ENCODE measurements around the gene ALDH1A3. TPM values are rescaled to one million over a fixed set of nuclear protein-coding genes. Genes with fewer than 3 reads are reported as not detected.
A peak's percentile ranks its signal among the peaks of the same experiment; 100 is the strongest.

Gene ALDH1A3
- total and polyA plus RNA-seq, 8 donors = 6.7 to 16.3 (median 8.9) TPM

- WGBS, 2 donors = 96 to 97% methylated on average over 4 of the region's 4 CpGs
- intact Hi-C loops (cut with DNase I) = no loop called here
- no peak overlapping the region for H3K27ac ChIP-seq
Observed at GRCh38 chr15:100937171-100937570, 57.5 kb downstream of the ALDH1A3 start.

GRCh38 chr15:100939791-100940190 is 60.2 kb downstream of the ALDH1A3 start:
- whole genome bisulfite sequencing, 2 donors = 90 to 92% methylated on average over 4 of the region's 4 CpGs
- Histone ChIP-seq H3K4me1 (no peaks in the 10 kb centered on the region), H3K4me3 (no peak overlapping the region), H3K9me3 (no peaks in the 10 kb centered on the region), H3K36me3 (no peaks in the 10 kb centered on the region), H3K27me3 (no peaks in the 10 kb centered on the region), H3K27ac (no peak overlapping the region)
- DNase-seq = no peak
- intact Hi-C loops (cut with DNase I) = no loop called here
- no peak for ATAC-seq
- TF ChIP-seq CTCF (IDR thresholded peaks at IDR 0.05) = no peak
- no peak for FAIRE-seq

More at GRCh38 chr15:100937171-100937570, 57.5 kb downstream of the ALDH1A3 start:
- DNase-seq (no peak), FAIRE-seq (no peak), ATAC-seq (no peak)
- Histone ChIP-seq H3K27me3 (no peaks in the 10 kb centered on the region), H3K4me3 (no peak overlapping the region), H3K4me1 (no peaks in the 10 kb centered on the region), H3K9me3 (no peaks in the 10 kb centered on the region), H3K36me3 (no peaks in the 10 kb centered on the region)
- TF ChIP-seq CTCF (IDR thresholded peaks at IDR 0.05) = no peak

GRCh38 chr15:100940767-100941379 is 61.2 kb downstream of the ALDH1A3 start:
- no peak for FAIRE-seq
- TF ChIP-seq CTCF (IDR thresholded peaks at IDR 0.05) = no peak
- H3K9me3 ChIP-seq = no peaks in the 10 kb centered on the region
- H3K27ac ChIP-seq = no peak overlapping the region
- peak in 2 of 4 donors; percentile 34 to 36 for ATAC-seq
- no peaks in the 10 kb centered on the region for H3K36me3 ChIP-seq
- no peak for DNase-seq
- H3K4me3 ChIP-seq = no peak overlapping the region
- WGBS, 2 donors = 74 to 75% methylated on average over 2 of the region's 2 CpGs
- H3K27me3 ChIP-seq = no peaks in the 10 kb centered on the region
- no peaks in the 10 kb centered on the region for H3K4me1 ChIP-seq
- intact Hi-C loops (cut with DNase I) = no loop called here

- no peak for ATAC-seq
- WGBS, 2 donors = 75 to 77% methylated on average over 10 of the region's 10 CpGs
- H3K36me3 ChIP-seq = no peaks in the 10 kb centered on the region
- H3K27ac ChIP-seq = no peak overlapping the region
- no peak for TF ChIP-seq CTCF (IDR thresholded peaks at IDR 0.05)
- H3K9me3 ChIP-seq = no peaks in the 10 kb centered on the region
- no peaks in the 10 kb centered on the region for H3K4me1 ChIP-seq
- H3K27me3 ChIP-seq = no peaks in the 10 kb centered on the region
- DNase-seq = no peak
- no peak overlapping the region for H3K4me3 ChIP-seq
- FAIRE-seq = no peak
- intact Hi-C loops (cut with DNase I) = no loop called here
Observed at GRCh38 chr15:100941536-100941935, 61.9 kb downstream of the ALDH1A3 start.

GRCh38 chr15:100942656-100943425 is 63.2 kb downstream of the ALDH1A3 start:
- Histone ChIP-seq H3K4me3 (no peak overlapping the region), H3K9me3 (no peaks in the 10 kb centered on the region), H3K4me1 (no peaks in the 10 kb centered on the region), H3K27ac (no peak overlapping the region), H3K36me3 (no peaks in the 10 kb centered on the region), H3K27me3 (no peaks in the 10 kb centered on the region)
- intact Hi-C loops (cut with DNase I) = no loop called here
- DNase-seq = no peak
- TF ChIP-seq CTCF (IDR thresholded peaks at IDR 0.05) = no peak
- no peak for ATAC-seq
- FAIRE-seq = no peak
- 92 to 93% methylated on average over 10 of the region's 10 CpGs for WGBS, 2 donors

All from pancreas (tissue), 10 donors.